A673 (cell line): ENCODE measurements around the gene RASGRF1.

Experiments used
- EZH2 ChIP-seq: fragments of 200-600 bp; sonication (generic); IDR thresholded peaks from 2 replicates; pipeline ENCODE4 v1.6.1; 2017; ENCODE audit warnings: borderline replicate concordance, low read depth, mild to moderate bottlenecking, mixed read lengths, antibody characterized with exemption, low read length; ENCODE audit not compliant: poor library complexity, severe bottlenecking
- TF ChIP-seq, protein P1 (sequence below): fragments of 300-800, 200-600 bp; sonication (generic); conservative IDR thresholded peaks from 2 replicates; pipeline ENCODE4 v1.5.1; 2017; ENCODE audit warnings: low read depth, mild to moderate bottlenecking, antibody characterized with exemption, low read length, moderate library complexity, mixed read lengths

DNA sequence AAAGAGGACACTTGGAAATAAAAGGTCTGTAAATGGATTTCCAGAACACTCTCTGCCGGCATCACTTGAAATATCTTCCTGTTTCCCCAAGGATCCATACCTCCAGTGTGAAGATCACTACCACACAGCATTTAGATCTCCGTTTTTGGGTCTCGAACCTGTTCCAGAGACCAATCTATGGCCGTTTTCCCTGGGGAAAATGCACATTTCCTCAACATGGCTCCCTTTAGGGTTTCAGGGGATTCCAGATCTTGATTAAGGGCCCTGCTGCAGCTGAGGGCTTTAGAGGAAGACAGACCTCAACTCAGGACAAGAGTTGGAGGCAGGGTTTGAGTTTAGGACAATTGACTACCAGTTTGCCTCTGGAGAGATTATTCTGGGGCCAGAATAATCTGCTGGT lies 147.8 kb downstream of the RASGRF1 start:
- TF ChIP-seq, protein P1, sequence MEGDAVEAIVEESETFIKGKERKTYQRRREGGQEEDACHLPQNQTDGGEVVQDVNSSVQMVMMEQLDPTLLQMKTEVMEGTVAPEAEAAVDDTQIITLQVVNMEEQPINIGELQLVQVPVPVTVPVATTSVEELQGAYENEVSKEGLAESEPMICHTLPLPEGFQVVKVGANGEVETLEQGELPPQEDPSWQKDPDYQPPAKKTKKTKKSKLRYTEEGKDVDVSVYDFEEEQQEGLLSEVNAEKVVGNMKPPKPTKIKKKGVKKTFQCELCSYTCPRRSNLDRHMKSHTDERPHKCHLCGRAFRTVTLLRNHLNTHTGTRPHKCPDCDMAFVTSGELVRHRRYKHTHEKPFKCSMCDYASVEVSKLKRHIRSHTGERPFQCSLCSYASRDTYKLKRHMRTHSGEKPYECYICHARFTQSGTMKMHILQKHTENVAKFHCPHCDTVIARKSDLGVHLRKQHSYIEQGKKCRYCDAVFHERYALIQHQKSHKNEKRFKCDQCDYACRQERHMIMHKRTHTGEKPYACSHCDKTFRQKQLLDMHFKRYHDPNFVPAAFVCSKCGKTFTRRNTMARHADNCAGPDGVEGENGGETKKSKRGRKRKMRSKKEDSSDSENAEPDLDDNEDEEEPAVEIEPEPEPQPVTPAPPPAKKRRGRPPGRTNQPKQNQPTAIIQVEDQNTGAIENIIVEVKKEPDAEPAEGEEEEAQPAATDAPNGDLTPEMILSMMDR: no peak
- no peak for TF ChIP-seq EZH2
